ENCODE data around the gene EBF3. TPM values are rescaled to one million over a fixed set of nuclear protein-coding genes. Genes with fewer than 3 reads are reported as not detected.

Gene EBF3
- total and polyA plus RNA-seq, 9 of the 15 experiments (the other 6 are each of a cell fraction or from before 2014, with no cell fraction given) = not detected

GRCh38 chr10:129896136-129896859 is 67.8 kb downstream of the EBF3 start:
- Histone ChIP-seq H3K9me1 (ENCODE audit: control insufficient read depth, insufficient read depth, low read length) (no peaks in the 10 kb centered on the region), H3K79me2 (ENCODE audit: control insufficient read depth, insufficient read depth, low read length) (no peaks in the 10 kb centered on the region), H3K9me3 (replicated peaks; ENCODE audit: control insufficient read depth, insufficient read depth, low read depth, low read length) (no peaks in the 10 kb centered on the region), H3K36me3 (ENCODE audit: control insufficient read depth, insufficient read depth, low read length) (no peaks in the 10 kb centered on the region), H3K9ac (ENCODE audit: insufficient read depth in 1 of 2, low read depth in 2 of 2, low read length in 2 of 2) (no peak overlapping the region), H2AFZ (ENCODE audit: low read depth, low read length) (no peak overlapping the region), H3K4me1 (replicated peaks in 1 of 2; ENCODE audit: control insufficient read depth in 2 of 2, insufficient read depth in 2 of 2, low read length in 2 of 2) (no peaks in the 10 kb centered on the region), H4K20me1 (replicated peaks; ENCODE audit: control insufficient read depth, insufficient read depth, low read length) (no peaks in the 10 kb centered on the region; the same call in 1 of the 2 replicates), H3K4me3 (no peak overlapping the region), H3K27me3 (ENCODE audit: control insufficient read depth in 2 of 2, insufficient read depth in 2 of 2, low read length in 2 of 2) (peaks cover 5 to 76% of the 10 kb centered on the region in 2 experiments; a peak in 4 of 5 replicates), H3K27ac (ENCODE audit: extremely low read depth, low read depth, low read length) (no peak overlapping the region), H3K4me2 (ENCODE audit: insufficient read depth, low read length) (no peak overlapping the region)
- ATAC-seq = no peak
- ChIA-PET CTCF (ENCODE audit: low intra/inter-chr PET ratio) (no interaction called here), POLR2A (no interaction called here)
- no peak for TF ChIP-seq ZNF77 (CRISPR knock-in tag; IDR thresholded peaks at IDR 0.05)
- no peak for TF ChIP-seq SIX5 (IDR thresholded peaks at IDR 0.05; ENCODE audit: borderline replicate concordance in 1 of 2, insufficient read depth in 1 of 2, low read depth in 1 of 2, low read length in 2 of 2)
- TF ChIP-seq MAFK (IDR thresholded peaks at IDR 0.05; ENCODE audit: low read length) = no peak
- no peak for TF ChIP-seq POLR2A (conservative IDR thresholded peaks at IDR 0.05)
- no peak for TF ChIP-seq HSF4 (CRISPR knock-in tag; IDR thresholded peaks at IDR 0.05; ENCODE audit: borderline replicate concordance)
- TF ChIP-seq SREBF1 (IDR thresholded peaks at IDR 0.05; ENCODE audit: borderline replicate concordance, low read depth, low read length) = no peak
- TF ChIP-seq HMG20A (CRISPR knock-in tag; conservative IDR thresholded peaks at IDR 0.05) = no peak
- no peak for TF ChIP-seq USF2 (CRISPR knock-in tag; IDR thresholded peaks at IDR 0.05)
- TF ChIP-seq ZKSCAN1 (IDR thresholded peaks at IDR 0.05; ENCODE audit: low read depth, low read length) = no peak
- no peak for TF ChIP-seq REST (IDR thresholded peaks at IDR 0.05; ENCODE audit: borderline replicate concordance)
- no peak for TF ChIP-seq REST (CRISPR knock-in tag; IDR thresholded peaks at IDR 0.05; ENCODE audit: low read depth)
- in situ Hi-C loops (cut with MboI) = no loop called here
- BruUV-seq (replicated peaks) = no TSS peak
- 3% methylated on average over 27 of the region's 36 CpGs for WGBS (ENCODE audit: insufficient coverage, low coverage, missing lambda C conversion rate)
- FAIRE-seq = no peak
- no peak for DNase-seq (ENCODE audit: extremely low read depth in 1 of 4, low spot score in 3 of 4)
- intact Hi-C loops (cut with micrococcal nuclease) = no loop called here
